Limb (tissue), 2 donors: ENCODE data around the gene PPP1CC.
A peak's percentile ranks its signal among the peaks of the same experiment; 100 is the strongest.
"Not testable (repeated sequence)": the region's sequence is repeated elsewhere in the genome, so short reads cannot be mapped to it uniquely, and the experiment has no call there.

ENCODE experiments used
- DNase-seq, 2 donors: peaks; one replicate each; pipeline ENCODE4 v3.0.0-alpha.2; 2016; ENCODE audit errors: extremely low spot score in 2 of 2

The PPP1CC gene

DNA sequence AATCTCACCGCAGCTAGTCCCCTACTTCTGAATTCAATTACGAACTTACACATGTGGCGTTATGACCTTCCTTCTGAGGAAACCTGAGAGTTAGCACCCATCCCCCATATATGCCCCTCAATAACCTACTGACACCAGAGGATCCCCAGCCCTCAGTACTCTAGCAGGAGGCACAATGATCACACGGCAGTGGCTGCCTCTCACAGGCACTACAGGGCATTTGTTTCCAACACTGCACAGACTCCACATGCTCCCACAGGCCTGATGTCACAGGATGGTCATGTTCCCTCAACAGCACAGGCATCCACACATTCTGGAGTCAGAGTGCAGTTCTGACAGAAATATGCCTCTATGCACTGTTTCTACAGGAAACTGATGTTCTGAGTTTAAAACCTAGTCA is 17.4 kb downstream of the PPP1CC start:
- DNase-seq, result no peak

DNA sequence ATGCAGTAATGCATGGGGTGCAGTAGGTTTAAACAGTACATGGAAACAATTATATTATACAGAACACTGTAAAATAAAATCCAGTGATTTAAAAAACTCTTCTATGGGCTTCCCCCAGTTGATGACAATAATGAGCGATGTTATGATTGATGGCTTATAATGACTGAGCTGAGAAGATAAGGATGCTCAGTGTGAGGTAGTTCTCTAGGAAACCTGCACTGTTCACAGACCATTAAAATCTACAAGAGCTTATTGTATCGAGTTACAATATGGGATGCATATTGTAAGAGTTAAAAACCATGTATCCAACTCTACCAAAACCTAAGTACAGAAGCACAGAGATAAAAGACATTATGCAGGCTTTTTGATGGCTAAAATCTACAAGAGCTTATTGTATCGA is 19.8 kb downstream of the PPP1CC start:
- DNase-seq, result not testable (repeated sequence)

DNA sequence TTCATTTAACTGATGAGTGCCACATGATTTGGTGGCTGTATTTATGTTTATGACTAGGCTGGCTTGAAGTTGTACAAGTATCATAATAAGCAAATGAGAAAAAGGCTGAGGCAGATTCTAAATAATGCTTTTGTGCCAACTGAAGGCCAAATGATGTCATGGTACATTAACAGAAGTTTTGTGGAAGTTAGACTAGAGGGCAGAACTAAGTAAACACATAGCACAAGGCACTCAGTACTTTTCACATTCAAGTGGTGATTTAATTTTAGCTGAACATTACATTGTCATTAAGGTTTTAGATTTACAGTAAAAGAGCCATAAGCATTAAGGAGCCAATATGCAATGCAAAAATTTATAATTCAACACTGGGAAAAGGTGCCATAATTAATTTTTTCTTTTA is 21.1 kb downstream of the PPP1CC start:
- DNase-seq, result no peak

DNA sequence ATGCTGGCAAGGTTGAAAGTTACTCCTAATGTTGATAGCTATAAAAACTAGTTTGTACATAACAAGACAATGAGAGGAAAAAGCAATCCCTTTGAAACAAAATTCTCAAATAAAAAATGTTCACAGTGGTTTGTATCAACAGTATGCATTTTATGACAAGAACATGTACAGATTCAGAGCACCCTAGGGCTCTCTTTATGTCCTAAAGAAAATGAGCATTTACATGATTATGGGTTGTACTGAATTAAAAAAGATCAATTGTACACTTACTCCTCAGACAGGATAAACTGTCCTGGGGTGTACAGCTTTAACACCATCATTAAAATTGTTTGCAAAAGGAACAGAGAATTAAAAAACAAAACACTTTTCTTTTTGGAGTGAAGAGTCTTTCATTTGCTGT is 22.2 kb downstream of the PPP1CC start:
- DNase-seq, result no peak

DNA sequence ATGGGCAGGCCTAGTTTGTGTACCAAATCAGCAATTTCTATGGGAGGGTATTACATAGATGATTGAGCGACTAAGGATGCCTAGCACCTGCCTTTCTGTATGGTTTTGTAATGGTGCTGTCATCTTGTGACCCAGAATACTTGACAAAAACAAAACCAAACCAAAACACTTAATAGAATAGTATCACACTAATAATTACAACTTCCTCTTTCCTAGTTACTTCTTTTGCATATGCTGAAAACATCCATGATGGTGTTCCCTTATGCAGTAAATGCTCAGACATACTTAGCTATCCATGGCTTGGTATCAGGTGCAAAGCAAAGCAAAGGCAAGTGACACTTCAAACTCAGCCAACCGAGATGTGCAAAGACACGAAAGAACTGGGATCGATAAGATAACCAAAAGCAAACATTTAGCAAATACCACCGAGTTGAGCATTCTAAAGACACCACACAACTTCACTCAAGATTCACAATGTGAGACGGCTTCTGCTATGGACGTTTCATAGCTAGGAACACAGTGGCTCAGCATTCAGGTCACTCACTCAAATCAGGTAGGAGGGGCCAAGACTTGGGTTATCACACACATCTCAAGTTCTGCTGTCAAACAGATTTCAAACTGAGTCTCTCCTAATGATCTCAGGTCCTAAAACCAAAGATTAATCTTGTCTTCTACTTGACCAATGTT is 24.3 kb downstream of the PPP1CC start:
- no peak for DNase-seq

DNA sequence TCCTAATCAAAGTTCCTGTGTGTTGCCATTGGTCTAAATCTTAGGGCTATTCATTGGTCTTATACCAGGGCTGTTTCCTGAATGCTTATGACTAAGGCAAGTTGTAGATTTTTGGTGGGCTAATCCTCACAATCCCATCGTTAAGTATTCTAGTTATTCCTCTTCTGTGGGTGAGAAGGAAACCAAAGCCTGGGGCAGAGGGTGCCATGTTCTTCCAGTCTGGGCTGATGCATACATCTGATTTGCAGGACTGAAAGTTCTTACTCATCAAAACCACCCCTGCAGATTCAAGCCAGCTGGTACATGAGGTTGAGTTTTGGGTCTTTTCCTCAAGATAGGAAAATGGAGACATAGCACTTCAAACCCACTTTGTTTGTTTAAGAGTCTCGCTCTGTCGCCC is 25.7 kb downstream of the PPP1CC start:
- DNase-seq, result no peak

DNA sequence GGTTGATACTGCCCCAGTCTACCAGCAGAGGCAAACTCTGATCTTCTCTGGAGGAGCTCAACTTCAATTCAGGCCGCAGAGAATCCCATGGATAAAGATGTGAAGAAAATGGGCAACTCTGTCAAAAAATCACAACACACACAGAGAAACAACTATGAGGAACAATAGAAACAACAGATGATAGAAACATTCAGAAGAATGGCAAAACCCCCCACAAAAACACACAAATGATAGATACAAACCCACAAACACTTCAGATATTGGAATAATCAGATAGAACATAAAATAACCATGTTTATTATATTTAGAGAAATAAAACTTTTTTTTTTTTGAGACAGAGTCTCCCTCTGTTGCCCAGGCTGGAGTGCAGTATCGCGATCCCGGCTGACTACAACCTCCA is 33.8 kb downstream of the PPP1CC start:
- DNase-seq, result no peak

DNA sequence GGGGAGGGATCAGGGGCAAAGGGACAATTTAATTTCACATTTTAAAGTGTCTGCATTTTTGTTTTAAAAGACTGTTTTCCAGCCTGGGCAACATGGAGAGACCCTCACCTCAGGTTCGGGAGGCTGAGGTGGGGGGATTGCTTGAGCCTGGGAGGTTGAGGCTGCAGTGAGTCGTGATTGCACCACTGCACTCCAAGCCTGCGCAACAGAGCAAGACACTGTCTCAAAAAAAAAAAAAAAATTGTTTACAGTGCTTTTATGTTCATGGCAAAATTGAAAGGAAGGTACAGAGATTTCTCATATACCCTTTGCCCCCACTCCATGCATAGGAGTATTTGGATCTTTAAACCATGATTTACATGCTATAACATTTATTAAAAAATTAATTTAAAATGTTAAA is 37.4 kb downstream of the PPP1CC start:
- no peak for DNase-seq

DNA sequence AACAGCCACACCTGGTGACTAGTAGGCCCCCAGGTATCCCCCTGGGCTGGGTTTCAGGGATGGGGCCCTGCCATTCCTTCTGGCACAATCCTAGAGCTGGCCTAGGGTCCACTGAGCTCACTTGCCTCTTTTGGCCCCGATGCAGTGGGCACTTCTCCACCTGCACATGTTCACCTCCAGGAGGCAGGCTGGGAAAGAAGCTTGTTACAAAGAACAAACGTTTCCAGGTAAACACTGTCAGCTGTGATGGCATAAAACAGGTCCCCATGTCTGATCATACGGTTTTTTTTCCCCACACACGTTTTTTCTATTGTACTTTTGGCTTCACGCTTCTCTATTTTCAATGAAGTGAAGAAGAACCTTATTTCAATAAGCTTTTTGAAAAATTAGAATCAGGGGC is 37.9 kb downstream of the PPP1CC start:
- DNase-seq, result no peak

DNA sequence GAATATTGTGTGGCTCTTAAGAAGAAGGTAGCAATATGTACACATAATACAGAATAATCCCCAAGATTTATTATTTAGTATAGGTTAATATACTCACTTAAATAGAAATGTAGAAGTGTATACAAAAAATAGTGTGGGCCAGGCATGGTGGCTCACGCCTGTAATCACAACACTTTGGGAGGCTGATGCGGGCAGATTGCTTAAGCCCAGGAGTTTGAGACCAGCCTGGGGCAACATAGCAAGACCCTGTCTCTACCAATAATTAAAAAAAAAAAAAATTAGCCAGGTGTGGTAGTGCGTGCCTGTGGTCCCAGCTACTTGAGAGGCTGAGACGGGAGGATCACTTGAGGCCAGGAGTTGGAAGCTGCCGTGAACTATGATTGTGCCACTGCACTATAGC is 38.5 kb downstream of the PPP1CC start:
- no peak for DNase-seq

DNA sequence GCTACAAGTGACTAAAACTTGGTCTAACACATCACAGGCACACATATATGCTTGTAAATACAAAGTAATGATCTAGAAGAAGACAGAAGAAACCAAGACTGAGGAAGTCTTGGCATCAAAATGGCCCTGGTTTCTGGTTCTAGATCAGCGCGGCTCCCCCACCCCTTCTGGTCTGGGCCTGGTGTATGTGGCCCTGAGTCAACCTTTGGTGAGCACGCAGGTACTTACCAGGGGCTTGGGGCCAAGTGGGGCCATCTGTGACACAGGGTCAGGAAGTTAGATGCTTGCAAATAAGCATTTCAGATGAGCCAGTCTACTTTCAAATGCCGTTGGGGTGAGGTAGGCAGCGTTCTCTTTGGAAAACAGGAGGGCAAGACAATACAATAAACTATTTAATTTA is 40.6 kb downstream of the PPP1CC start:
- DNase-seq, result no peak

DNA sequence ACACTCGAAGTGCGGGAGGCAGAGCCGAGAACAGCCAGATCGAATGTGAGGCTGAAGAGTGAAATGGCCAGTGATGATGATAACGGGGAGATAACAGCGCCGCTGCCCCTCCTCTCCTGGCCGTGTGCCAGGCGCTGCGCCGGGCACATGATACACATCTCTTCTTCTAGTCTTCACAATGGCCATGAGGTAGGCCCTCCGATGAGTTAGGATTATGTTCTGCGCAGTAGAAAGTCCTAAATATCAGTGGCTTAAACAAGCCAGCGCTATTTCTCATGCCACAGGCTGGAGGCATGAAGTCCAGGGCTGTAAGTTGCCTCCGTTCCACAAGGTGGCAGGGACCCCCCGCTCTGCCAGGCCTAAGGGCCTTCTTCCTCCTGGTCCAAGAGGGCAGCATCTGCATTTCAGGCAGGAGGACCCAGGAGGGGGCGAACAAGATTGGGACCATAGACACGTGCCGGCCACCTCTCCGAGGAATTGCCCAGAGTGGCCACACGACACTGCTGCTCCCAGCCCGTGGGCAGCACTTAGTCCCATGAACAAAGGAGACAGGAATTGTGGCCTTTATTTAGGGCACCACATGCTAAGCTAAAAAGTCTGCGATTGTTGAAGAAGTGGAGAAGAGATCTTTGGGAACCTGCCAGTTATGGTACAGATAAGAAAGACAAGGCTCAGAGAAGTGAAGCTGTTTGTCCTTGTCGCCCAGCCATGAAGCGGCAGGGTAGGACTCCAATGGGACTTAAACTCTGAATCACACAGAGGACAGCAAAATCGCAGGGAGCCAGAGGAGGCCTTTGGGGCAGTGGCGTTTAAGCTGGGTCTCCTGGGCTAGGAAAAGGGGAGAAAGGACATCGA is 42.9 kb downstream of the PPP1CC start:
- DNase-seq, result peak in 1 of 2 donors; percentile 30

DNA sequence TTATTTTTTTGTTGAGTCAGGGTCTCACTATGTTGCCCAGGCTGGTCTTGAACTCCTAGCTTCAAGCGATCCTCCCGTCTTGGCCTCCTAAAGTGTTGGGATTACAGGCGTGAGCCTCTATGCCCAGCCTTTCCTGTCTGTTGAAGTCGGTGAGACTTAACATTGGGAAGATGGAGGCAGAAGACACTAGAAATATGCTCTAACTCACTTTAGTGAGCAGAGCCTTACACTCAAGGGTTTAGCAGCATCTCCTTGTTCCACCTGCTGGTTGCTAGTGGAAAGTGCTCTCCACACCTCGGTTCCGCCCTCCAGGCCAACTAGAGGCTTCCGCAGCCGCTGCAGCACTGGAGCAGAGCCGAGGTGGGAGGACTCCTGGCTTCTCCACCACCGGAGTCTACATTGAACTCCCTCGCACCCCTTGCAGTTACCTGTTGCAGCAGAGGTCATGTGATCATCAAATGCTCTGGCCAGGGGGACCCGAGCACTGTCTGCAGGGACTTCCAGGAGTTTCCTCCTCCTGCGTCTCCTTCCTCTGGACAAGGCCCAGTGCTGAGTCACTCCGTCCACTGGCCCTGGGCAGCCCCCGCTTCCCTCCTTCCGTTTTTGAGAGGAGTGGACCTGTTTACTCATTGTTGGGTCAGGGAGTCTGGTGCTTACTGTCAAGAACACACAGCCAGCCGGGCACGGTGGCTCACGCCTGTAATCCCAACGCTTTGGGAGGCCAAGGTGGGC is 44.4 kb downstream of the PPP1CC start:
- peak; percentile 65 to 69 for DNase-seq

DNA sequence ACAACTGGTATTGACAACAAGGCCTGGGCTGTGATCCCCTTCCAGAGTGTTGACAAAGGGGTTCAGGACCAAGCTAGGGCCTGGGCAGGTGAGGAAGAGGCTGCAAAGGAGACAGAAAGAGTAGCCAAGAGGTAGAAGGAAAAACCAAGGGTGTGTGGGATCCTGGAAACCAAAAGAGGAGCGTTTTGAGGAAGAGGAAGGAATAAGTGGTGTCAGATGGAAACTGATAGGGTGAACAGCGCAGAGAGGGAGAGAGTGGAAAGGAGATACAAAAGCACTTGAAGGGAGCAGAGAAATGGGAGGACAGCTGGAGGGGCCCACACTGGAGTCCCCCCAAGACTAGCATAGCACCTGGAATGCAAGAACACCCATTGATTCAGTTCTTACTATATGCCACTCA is 45.5 kb downstream of the PPP1CC start:
- DNase-seq, result no peak

DNA sequence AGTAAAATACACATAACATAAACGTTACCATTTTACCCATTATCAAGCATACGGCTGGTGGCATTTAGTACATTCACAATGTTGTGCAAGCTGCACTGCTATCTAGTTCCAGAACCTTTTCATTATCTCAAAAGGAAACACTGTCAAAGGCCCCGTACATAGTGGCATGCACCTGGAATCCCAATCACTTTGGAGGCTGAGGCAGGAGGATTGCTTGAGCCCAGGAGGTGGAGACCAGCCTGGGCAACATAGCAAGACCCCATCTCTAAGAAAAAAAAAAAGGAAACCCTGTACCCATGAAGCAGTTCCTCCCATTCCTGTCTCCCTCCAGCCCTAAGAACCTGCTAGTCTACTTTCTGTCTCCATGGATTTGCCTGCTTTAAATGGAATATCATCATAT is 46.4 kb downstream of the PPP1CC start:
- DNase-seq, result no peak

DNA sequence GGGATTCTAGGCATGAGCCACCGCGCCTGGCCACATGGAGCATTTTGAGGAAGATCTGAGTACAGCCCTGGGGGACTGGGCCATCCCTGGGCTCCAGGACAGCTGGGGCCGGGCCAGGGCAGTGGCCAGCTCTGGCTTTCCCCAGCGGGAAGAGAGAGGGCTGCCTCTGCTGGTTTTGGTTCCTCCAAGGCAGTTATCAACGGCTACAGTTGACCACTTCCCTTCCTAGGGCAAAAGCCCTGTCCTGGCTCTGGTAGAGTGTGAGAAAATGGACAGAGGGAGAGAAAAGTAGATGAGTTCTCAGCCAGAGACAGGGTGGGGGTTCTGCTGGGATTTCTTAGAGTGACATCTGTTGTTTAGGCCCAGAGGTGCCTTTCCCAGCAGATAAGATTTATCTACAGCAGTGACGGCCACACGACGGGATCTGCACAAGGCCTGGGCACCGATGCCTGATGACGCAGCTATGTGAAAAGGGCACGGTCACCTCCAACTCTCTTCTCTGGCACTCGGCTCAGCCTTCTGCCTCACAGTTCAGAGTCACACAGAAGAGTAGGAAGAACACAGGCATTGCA is 48.3 kb downstream of the PPP1CC start:
- no peak for DNase-seq

DNA sequence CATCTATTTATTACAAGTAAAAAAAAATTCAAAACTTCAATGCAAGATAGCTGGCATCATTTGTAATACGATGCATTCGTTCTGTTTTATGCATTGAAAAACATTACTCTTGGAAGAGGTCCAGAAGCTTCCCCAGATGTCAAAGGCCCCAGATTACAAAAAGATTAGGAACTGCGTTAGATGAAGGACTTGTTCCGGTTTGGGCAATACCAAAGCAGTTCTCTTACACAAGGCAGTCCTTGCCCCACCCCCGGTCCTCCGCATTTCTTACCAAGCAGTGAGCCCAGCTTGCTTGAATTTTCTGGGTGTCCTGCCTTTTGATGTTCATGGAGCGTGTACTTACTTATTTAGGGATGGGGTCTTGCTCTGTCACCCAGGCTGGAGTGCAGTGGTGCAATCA is 49.0 kb downstream of the PPP1CC start:
- DNase-seq, result no peak

DNA sequence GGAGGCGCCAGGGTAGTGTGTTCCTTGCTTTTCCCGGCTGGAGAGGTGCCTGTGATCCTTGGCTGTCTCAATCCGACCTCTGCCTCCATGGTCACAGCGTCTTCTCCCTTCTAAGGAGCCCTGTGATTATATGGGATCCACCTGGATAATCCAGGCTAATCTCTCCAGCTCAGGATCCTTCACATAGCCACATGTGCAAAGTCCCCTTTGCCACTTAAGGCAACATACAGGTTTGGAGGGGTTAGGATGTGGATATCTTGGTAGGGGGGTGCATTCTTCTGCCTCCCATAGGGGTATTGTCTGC is 52.6 kb downstream of the PPP1CC start:
- DNase-seq, result no peak

DNA sequence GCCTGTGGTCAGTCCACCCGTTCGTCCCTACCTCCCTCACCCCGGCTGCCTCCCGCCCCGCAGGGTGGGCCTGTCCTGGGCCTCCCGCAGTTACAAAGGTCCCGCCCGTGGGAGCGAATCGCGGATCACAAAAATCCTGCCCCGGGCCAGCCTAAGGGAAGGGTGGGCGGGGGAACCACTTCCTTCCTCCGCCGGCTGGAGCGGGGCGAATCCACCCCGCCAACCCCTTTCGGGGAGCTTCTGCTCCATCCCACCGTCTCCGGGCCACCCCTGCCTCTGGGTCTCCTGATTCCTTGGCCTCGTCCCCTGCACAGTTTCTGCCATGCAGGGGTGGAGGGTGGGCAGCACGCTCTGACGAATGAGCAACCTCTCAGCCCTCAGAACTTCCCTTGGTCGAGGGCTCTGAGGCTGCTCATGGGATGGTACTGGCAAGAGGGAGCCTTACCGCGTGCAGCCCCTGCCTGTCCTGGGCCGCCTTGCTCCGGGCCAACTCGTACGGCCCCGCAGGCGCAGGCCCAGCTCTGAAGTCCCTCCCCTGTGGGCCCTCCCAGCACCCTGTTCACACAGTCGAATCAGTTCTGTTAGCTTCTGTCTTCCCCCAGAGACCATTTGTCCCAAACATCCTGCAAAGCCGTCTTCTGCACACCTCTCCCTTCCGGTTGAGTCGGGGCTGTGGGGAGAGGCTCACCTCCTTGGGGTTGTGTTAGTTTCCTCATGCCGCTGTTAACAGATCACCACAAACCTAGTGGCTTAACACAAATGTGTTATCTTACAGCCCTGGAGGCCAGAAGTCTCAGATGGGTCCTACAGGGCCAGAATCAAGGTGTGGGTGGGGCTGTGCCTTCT is 53.2 kb downstream of the PPP1CC start:
- peak in 1 of 2 donors; percentile 51 for DNase-seq

DNA sequence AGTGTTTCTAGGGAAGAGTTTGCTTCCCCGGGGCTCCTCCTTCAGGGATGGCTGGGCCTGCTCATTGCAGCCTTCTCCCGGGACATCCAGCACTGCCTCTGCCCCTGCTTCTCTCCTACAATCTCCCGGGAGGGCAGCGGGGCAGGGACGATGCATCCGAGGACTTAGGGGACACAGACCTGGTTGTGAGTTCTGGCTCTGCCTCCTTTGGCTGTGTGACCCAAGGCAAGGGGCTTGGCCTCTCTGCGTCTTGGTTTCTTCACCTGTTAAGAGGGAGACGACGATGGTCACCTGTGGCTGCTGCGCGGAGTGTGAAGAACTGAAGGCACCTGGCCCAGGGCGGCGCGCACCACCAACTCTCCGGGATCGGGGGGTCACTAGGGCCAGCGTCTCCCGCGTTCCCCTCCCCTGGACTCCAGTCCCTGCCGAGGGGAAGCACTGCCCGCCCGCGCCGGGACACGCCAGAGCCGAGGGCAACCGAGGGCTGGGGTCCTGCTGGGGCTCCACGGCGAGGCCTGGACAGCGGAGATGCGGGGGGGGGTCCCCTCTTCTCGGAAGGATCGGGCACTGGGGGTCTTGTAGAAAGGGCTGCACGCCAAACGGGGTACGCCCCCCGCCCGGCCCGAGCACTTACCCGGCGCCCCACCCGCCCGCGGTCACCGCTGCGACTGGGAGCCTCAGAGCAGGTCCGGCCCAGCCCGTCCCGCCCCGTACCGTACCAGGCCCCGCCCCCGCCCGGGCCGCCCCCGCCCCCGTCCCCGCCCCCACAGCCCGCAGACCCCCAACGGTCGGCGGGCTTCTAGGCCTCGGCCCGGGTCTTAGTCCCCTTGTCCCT is 54.0 kb downstream of the PPP1CC start, which contains the start of gene HVCN1:
Gene HVCN1, minus strand, starts transcription at position 670 of the 835 bp plus-strand sequence. CDS start 5,870 bp downstream, outside the sequence.
- DNase-seq, result peak in 1 of 2 donors; percentile 81
